Upper lobe of left lung (tissue), 4 donors: ENCODE measurements around the gene CAMK2B.

Source experiments
- CTCF ChIP-seq, 6 experiments: fragments of 450-650 bp in 4 of 6; fragments of 200-600 bp in 2 of 6; sonication (generic) in 2 of 6; IDR thresholded peaks; one replicate each; pipeline ENCODE4 v1.5.1; 2016 to 2019; ENCODE audit warnings: antibody characterized with exemption in 6 of 6
- POLR2AphosphoS5 ChIP-seq, 2 donors: sonication (generic); formaldehyde crosslinking; IDR thresholded peaks; one replicate each; pipeline ENCODE4 v1.5.1; 2017; ENCODE audit warnings: antibody characterized with exemption in 2 of 2

- TF ChIP-seq CTCF (IDR thresholded peaks at IDR 0.05) (no peak), POLR2AphosphoS5 (IDR thresholded peaks at IDR 0.05) (no peak)
Measured at GRCh38 chr7:44187636-44188416, 137.6 kb downstream of the CAMK2B start.
